H9 (cell line): ENCODE data around the gene C12orf50. TPM values are rescaled to one million over a fixed set of nuclear protein-coding genes. Genes with fewer than 3 reads are reported as not detected.

Experiments
- DNase-seq: peaks from one replicate; pipeline ENCODE4 v3.0.0-alpha.2; 2017
- H2AFZ ChIP-seq: one replicate; pipeline ENCODE4 v1.6.1; 2013; ENCODE audit warnings: mild to moderate bottlenecking, low read length, control low read depth, moderate library complexity
- H2AK5ac ChIP-seq: 2 replicates; pipeline ENCODE4 v1.6.1; 2013; ENCODE audit warnings: low read length, control low read depth, mixed read lengths; ENCODE audit not compliant: insufficient read length
- H2BK120ac ChIP-seq: one replicate; pipeline ENCODE4 v1.6.1; 2013; ENCODE audit warnings: low read depth, mild to moderate bottlenecking, low read length, control low read depth, inconsistent platforms; ENCODE audit not compliant: poor library complexity, severe bottlenecking
- H2BK12ac ChIP-seq: 2 replicates; pipeline ENCODE4 v1.6.1; 2013; ENCODE audit warnings: low read length, control low read depth, mixed read lengths, low read depth; ENCODE audit not compliant: insufficient read length
- H2BK15ac ChIP-seq: 2 replicates; pipeline ENCODE4 v1.6.1; 2013; ENCODE audit warnings: low read depth, low read length, control low read depth
- H2BK20ac ChIP-seq: one replicate; pipeline ENCODE4 v1.6.1; 2013; ENCODE audit warnings: low read depth, mild to moderate bottlenecking, low read length, control low read depth, inconsistent platforms; ENCODE audit not compliant: poor library complexity, severe bottlenecking
- H2BK5ac ChIP-seq: 2 replicates; pipeline ENCODE4 v1.6.1; 2013; ENCODE audit warnings: low read length, control low read depth, mixed read lengths; ENCODE audit not compliant: insufficient read length
- H3K14ac ChIP-seq: 2 replicates; pipeline ENCODE4 v1.6.1; 2013; ENCODE audit warnings: low read length, control low read depth; ENCODE audit not compliant: insufficient read depth
- H3K18ac ChIP-seq: 2 replicates; pipeline ENCODE4 v1.6.1; 2013; ENCODE audit warnings: low read depth, mild to moderate bottlenecking, mixed read lengths, low read length, control low read depth; ENCODE audit not compliant: insufficient read length
- H3K23ac ChIP-seq: 2 replicates; pipeline ENCODE4 v1.6.1; 2013; ENCODE audit warnings: low read length, control low read depth, mixed read lengths, low read depth; ENCODE audit not compliant: insufficient read length
- H3K23me2 ChIP-seq: 2 replicates; pipeline ENCODE4 v1.6.1; 2013; ENCODE audit warnings: low read depth, mild to moderate bottlenecking, mixed read lengths, low read length, control low read depth; ENCODE audit not compliant: insufficient read length, poor library complexity, severe bottlenecking
- H3K27ac ChIP-seq: 2 replicates; pipeline ENCODE4 v1.5.1; 2013; ENCODE audit warnings: low read length, control low read depth, mixed read lengths, low read depth; ENCODE audit not compliant: insufficient read length
- H3K27me3 ChIP-seq: 2 replicates; pipeline ENCODE4 v1.6.1; 2013; ENCODE audit warnings: low read length, control low read depth, inconsistent platforms; ENCODE audit not compliant: insufficient read depth
- H3K4ac ChIP-seq: 2 replicates; pipeline ENCODE4 v1.6.1; 2013; ENCODE audit warnings: low read depth, mild to moderate bottlenecking, control low read depth, inconsistent platforms, low read length, moderate library complexity
- H3K4me1 ChIP-seq: 2 replicates; pipeline ENCODE4 v1.6.1; 2013; ENCODE audit warnings: low read length, control low read depth, inconsistent platforms; ENCODE audit not compliant: insufficient read depth
- H3K4me2 ChIP-seq: 2 replicates; pipeline ENCODE4 v1.6.1; 2013; ENCODE audit warnings: low read length, control low read depth, mixed read lengths; ENCODE audit not compliant: insufficient read length, insufficient read depth
- H3K56ac ChIP-seq: 2 replicates; pipeline ENCODE4 v1.6.1; 2013; ENCODE audit warnings: low read depth, mild to moderate bottlenecking, mixed read lengths, low read length, control low read depth; ENCODE audit not compliant: insufficient read length
- H3K79me1 ChIP-seq: 2 replicates; pipeline ENCODE4 v1.6.1; 2013; ENCODE audit warnings: low read depth, mild to moderate bottlenecking, moderate library complexity, low read length, control low read depth, inconsistent platforms; ENCODE audit not compliant: insufficient read depth, poor library complexity, severe bottlenecking
- H3K79me2 ChIP-seq: 2 replicates; pipeline ENCODE4 v1.6.1; 2013; ENCODE audit warnings: low read length, control low read depth, inconsistent platforms; ENCODE audit not compliant: insufficient read depth
- H3K9ac ChIP-seq: 2 replicates; pipeline ENCODE4 v1.6.1; 2013; ENCODE audit warnings: low read length, control low read depth, mixed read lengths; ENCODE audit not compliant: insufficient read length; ENCODE audit errors: extremely low read depth
- H3K9me3 ChIP-seq: one replicate; pipeline ENCODE4 v1.6.1; 2013; ENCODE audit warnings: low read depth, low read length, inconsistent platforms; ENCODE audit not compliant: control insufficient read depth
- H3T11ph ChIP-seq: one replicate; pipeline ENCODE4 v1.6.1; 2013; ENCODE audit warnings: mild to moderate bottlenecking, low read length, control low read depth, inconsistent platforms
- H4K20me1 ChIP-seq: one replicate; pipeline ENCODE4 v1.6.1; 2013; ENCODE audit not compliant: control insufficient read depth, insufficient read length, insufficient read depth
- H4K5ac ChIP-seq: 2 replicates; pipeline ENCODE4 v1.6.1; 2013; ENCODE audit warnings: low read depth, mild to moderate bottlenecking, mixed read lengths, low read length, control low read depth; ENCODE audit not compliant: insufficient read length
- H4K8ac ChIP-seq: replicated peaks from 2 replicates; pipeline ENCODE4 v1.6.1; 2013; ENCODE audit warnings: low read length, control low read depth, mixed read lengths, low read depth; ENCODE audit not compliant: insufficient read length
- H4K91ac ChIP-seq: 2 replicates; pipeline ENCODE4 v1.6.1; 2013; ENCODE audit warnings: low read depth, mild to moderate bottlenecking, moderate library complexity, mixed read lengths, low read length, control low read depth; ENCODE audit not compliant: insufficient read length
- H3K27ac Mint-ChIP-seq, 3 experiments: 2 replicates in 2 of 3; 3 replicates in 1 of 3; pipeline ENCODE4 v1.8.0; 2020 to 2021; ENCODE audit warnings: mixed read lengths in 3 of 3, mild to moderate bottlenecking in 1 of 3, moderate library complexity in 1 of 3
- H3K27me3 Mint-ChIP-seq: 2 replicates; pipeline ENCODE4 v1.8.0; 2021; ENCODE audit warnings: low read depth, mild to moderate bottlenecking, moderate library complexity, mixed read lengths
- H3K36me3 Mint-ChIP-seq, 3 experiments: 2 replicates in 2 of 3; 3 replicates in 1 of 3; pipeline ENCODE4 v1.8.0; 2020 to 2021; ENCODE audit warnings: low read depth in 3 of 3, mixed read lengths in 3 of 3; ENCODE audit not compliant: insufficient read depth in 1 of 3
- H3K4me1 Mint-ChIP-seq, 2 experiments: 2 replicates each; pipeline ENCODE4 v1.8.0; 2020; ENCODE audit warnings: mixed read lengths in 2 of 2
- H3K4me3 Mint-ChIP-seq, 2 experiments: 2 replicates in 1 of 2; 3 replicates in 1 of 2; pipeline ENCODE4 v1.8.0; 2020 to 2021; ENCODE audit warnings: mild to moderate bottlenecking in 2 of 2, mixed read lengths in 2 of 2, moderate library complexity in 1 of 2
- H3K9me3 Mint-ChIP-seq, 2 experiments: 2 replicates in 1 of 2; 3 replicates in 1 of 2; pipeline ENCODE4 v1.8.0; 2020; ENCODE audit warnings: mild to moderate bottlenecking in 2 of 2, mixed read lengths in 2 of 2, moderate library complexity in 1 of 2
- WGBS: extraction: QIAGEN DNeasy Blood & Tissue Kit; methylation state at CpG from one replicate; pipeline ENCODE4 v1.1.7; 2013; ENCODE audit warnings: missing lambda C conversion rate, low lambda C conversion rate, mixed read lengths; ENCODE audit not compliant: insufficient read length; ENCODE audit errors: extremely low coverage; 5-methylcytosine and 5-hydroxymethylcytosine counted together
- total RNA-seq: library from RNA; stranded (reverse); gene quantifications from 2 replicates; pipeline ENCODE4 v1.2.1, GENCODE V29; 2021
- TF ChIP-seq, protein P1 (sequence below): fragments of 200-600 bp; sonication (generic); conservative IDR thresholded peaks from 3 replicates; pipeline ENCODE4 v1.8.0; 2021; ENCODE audit warnings: antibody characterized with exemption, mild to moderate bottlenecking

C12orf50 gene
- total RNA-seq, 1 experiment from 2014 or later = 0.17 TPM

DNA sequence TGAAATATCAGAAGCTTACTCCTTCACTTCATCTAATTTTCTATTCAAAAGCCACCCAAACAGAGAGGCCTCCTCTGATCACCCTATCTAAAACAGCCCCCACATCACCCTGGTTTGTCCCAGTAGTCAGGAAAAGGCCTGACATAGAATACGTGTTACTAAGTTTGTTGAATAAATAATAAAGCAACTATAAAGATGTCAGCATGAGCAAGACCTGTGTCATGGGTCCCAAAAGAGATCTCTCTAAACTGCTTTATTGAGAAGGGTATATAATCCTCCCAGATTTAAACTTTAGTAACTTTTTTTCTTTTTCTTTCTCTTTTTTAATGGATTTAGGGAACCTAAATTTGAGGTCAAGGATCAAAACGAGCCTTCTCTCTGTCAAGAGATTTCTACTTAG lies 27.4 kb upstream of the C12orf50 start:
- Histone ChIP-seq H4K91ac (no peak overlapping the region), H2BK12ac (no peak overlapping the region), H2BK120ac (no peak overlapping the region), H3K27ac (no peak overlapping the region), H3K4ac (no peak overlapping the region), H3K18ac (no peak overlapping the region), H3K14ac (no peak overlapping the region), H3K4me2 (no peak overlapping the region), H3K4me1 (no peaks in the 10 kb centered on the region), H3K79me2 (no peaks in the 10 kb centered on the region), H3K23me2 (no peaks in the 10 kb centered on the region), H2BK15ac (no peak overlapping the region), H2AFZ (no peak overlapping the region), H2BK5ac (no peak overlapping the region), H3T11ph (no peak overlapping the region), H3K9me3 (no peaks in the 10 kb centered on the region), H4K8ac (no peak overlapping the region), H2AK5ac (no peak overlapping the region), H3K79me1 (no peaks in the 10 kb centered on the region), H3K56ac (no peak overlapping the region), H3K23ac (no peak overlapping the region), H3K27me3 (no peaks in the 10 kb centered on the region), H4K20me1 (no peaks in the 10 kb centered on the region), H2BK20ac (no peak overlapping the region), H4K5ac (no peak overlapping the region), H3K9ac (no peak overlapping the region)
- H3K4me1 Mint-ChIP-seq = no peaks in the 10 kb centered on the region
- no peak for DNase-seq
- no peaks in the 10 kb centered on the region for H3K9me3 Mint-ChIP-seq
- peaks cover 0 to 17% (median 11%) of the 10 kb centered on the region in 3 experiments; a peak in 4 of 7 replicates for H3K36me3 Mint-ChIP-seq
- no peaks in the 10 kb centered on the region for H3K27me3 Mint-ChIP-seq
- H3K27ac Mint-ChIP-seq = no peak overlapping the region
- TF ChIP-seq, protein P1, sequence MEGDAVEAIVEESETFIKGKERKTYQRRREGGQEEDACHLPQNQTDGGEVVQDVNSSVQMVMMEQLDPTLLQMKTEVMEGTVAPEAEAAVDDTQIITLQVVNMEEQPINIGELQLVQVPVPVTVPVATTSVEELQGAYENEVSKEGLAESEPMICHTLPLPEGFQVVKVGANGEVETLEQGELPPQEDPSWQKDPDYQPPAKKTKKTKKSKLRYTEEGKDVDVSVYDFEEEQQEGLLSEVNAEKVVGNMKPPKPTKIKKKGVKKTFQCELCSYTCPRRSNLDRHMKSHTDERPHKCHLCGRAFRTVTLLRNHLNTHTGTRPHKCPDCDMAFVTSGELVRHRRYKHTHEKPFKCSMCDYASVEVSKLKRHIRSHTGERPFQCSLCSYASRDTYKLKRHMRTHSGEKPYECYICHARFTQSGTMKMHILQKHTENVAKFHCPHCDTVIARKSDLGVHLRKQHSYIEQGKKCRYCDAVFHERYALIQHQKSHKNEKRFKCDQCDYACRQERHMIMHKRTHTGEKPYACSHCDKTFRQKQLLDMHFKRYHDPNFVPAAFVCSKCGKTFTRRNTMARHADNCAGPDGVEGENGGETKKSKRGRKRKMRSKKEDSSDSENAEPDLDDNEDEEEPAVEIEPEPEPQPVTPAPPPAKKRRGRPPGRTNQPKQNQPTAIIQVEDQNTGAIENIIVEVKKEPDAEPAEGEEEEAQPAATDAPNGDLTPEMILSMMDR = no peak
- no peak overlapping the region for H3K4me3 Mint-ChIP-seq
- no CpG with 5 or more reads among the region's 2 CpGs for WGBS
